OCI-M2 (cell line): ENCODE measurements around the gene RIPOR2.
"Not testable (repeated sequence)": the region's sequence is repeated elsewhere in the genome, so short reads cannot be mapped to it uniquely, and the experiment has no call there.

Experiments
- DNase-seq: peaks from one replicate; lab custom pipeline; 2025; ENCODE audit not compliant: unreplicated experiment; lab: John Stamatoyannopoulos, UW

RIPOR2 gene

GRCh38 chr6:24766680-24767462 is 168.9 kb downstream of the RIPOR2 start:
- DNase-seq = no peak

GRCh38 chr6:24765968-24766367 is 169.8 kb downstream of the RIPOR2 start:
- DNase-seq = not testable (repeated sequence)

DNA sequence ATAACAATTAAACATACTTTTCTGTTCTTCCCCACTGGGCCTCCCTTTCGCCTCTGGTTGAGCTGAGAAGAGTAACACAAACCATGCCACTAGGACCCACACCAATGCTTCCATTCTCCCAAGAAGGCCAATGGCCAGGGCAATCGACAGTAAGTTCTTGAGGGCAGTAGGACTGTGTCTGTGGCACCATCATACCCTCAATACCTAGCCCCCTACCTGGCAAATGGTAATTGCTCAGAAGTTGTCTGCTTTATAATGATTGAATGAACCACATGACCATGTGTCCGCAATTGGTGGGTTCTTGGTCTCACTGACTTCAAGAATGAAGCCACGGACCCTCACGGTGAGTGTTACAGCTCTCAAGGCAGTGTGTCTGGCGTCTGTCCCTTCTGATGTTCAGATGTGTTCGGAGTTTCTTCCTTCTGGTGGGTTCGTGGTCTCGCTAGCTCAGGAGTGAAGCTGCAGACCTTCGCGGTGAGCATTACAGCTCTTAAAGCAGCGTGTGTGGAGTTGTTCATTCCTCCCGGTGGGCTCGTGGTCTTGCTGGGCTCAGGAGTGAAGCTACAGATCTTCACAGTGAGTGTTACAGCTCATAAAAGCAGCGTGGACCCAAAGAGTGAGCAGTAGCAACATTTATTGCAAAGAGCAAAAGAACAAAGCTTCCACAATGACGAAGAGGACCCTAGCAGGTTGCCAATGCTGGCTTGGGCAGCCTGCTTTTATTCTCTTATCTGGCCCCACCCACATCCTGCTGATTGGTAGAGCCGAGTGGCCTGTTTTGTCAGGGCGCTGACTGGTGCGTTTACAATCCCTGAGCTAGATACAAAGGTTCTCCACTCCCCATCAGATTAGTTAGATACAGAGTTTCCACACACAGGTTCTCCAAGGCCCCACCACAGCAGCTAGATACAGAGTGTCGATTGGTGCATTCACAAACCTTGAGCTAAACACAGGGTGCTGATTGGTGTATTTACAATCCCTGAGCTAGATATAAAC is 170.6 kb downstream of the RIPOR2 start:
- not testable (repeated sequence) for DNase-seq

DNA sequence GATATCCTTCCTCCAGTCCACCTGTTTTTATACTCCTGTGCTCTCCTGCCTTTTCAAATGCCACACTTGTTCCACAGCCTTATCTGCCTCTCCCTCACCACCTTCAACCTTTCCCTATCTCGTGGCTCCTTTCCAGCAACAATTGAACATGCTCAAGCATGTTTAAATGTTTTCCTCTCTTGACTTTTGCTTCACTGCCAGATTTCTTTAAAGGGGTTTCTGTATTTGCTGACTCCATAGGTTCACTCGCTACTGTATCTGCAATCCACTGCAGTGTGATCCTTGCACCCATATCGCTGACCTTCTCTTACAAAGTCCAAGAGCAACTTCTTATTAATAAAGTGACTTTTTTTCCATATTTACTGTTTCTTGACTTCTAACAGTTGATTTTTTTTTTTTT is 172.2 kb downstream of the RIPOR2 start:
- no peak for DNase-seq

GRCh38 chr6:24761851-24762250 is 173.9 kb downstream of the RIPOR2 start:
- DNase-seq = no peak

DNA sequence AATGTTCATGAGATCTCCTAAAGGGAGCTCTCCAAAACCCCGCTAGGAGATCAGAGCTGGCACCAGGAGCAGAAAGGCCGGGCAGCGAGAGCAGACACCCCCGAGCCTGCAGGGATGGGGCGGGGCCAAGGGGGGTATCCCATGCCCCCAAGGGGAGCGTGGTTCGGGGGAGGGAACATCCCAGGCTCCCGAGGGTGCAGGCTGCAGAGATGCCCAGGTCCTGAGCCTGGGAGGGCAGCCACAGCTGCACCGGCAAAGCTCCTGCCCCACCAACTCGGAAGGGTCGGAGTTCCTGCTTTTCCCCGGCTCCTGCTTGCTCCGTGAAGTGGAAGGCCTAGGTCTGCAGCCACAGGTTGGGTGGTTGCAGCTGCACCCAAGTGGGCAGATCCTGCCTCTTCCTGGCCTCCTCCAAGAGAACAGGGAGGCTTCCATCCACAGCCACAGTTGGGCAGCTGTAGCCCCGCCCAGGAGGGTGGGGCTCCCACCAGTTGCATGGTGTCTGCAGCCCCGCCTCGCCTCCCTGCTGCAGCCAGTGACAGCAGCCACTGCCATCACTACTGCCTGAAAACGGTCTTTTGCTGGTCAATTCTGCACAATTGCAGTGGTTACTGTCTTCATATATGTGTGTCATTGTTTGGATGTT is 174.4 kb downstream of the RIPOR2 start:
- no peak for DNase-seq

- no peak for DNase-seq
These were observed 175.6 kb downstream of the RIPOR2 start for GRCh38 chr6:24760210-24760609.

DNA sequence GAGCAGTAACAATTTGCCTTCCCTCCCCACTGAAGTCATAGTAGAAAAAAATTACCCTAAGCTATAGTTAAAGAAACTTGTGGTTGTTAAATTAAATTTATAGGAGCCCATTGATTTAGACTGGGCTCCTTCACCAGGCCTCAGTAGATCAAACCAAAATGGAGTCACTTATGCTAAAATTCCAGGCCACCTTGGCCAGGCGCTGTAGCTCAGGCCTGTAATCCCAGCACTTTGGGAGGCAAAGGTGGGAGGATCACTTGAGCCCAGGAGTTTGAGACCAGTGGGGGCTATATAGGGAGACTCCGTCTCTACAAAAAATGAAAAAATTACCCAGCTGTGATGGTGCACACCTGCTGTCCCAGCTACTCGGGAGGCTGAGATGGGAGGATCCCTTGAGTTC is 176.0 kb downstream of the RIPOR2 start:
- DNase-seq = no peak

DNA sequence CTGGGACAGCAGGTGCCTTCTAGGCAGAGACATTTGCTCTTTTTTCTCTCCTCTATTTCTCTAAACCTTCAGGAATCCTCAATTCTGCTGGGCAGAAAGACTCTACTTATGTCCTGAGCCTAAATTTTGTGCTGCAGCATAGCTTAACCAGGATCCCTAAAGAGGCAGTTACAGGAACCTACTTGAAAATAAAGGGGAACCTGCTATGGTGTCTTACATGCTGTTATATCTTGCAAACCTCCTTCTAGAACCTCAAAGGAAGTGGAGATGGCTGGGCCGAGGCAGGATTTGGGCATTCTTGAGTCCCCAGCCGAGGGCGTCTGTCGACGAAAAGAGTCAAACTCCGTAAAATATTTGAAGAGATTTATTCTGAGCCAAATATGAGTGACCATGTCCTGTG is 178.1 kb downstream of the RIPOR2 start:
- DNase-seq = no peak

- no peak for DNase-seq
These were observed 180.5 kb downstream of the RIPOR2 start for GRCh38 chr6:24755279-24755678.

DNA sequence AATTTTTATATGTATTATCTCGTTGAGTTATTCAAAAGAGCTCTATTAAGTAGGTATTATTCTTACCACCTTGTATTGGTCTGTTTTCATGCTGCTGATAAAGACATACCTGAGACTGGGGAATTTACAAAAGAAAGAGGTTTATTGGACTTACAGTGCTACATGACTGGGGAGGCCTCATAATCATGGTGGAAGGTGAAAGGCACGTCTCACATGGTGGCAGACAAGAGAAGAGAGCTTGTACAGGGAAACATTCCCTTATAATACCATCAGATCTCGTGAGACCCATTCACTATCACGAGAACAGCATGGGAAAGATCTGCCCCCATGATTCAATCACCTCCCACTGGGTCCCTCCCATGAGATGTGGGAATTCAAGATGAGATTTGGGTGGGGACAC is 181.4 kb downstream of the RIPOR2 start:
- not testable (repeated sequence) for DNase-seq
